HEK293 (cell line): Measurements from ENCODE around the gene MCM8.

ENCODE experiments used
- CTCF ChIA-PET: fragments of 350-600 bp; formaldehyde crosslinking; extraction: SDS; loops from one replicate; lab custom pipeline; 2021; ENCODE audit warnings: antibody characterized with exemption; lab: Yijun Ruan, JAX
- POLR2A ChIA-PET: fragments of 300-600 bp; formaldehyde crosslinking; extraction: SDS; loops from one replicate; lab custom pipeline; 2020; ENCODE audit warnings: antibody characterized with exemption, inconsistent platforms; lab: Yijun Ruan, JAX
- H3K27ac ChIP-seq: fragments of 200-500 bp; sonication (Bioruptor generic); 2 replicates; pipeline ENCODE4 v1.5.1; 2014; ENCODE audit warnings: low read depth, low read length, control low read depth, inconsistent platforms; ENCODE audit errors: extremely low read depth
- H3K36me3 ChIP-seq, 2 experiments: fragments of 200-500 bp in 1 of 2; sonication (Bioruptor generic) in 1 of 2; 1 replicate in 1 of 2; 2 replicates in 1 of 2; pipeline ENCODE4 v1.5.1; 2014 to 2017; ENCODE audit warnings: inconsistent platforms in 2 of 2, low read length in 2 of 2; ENCODE audit not compliant: control insufficient read depth in 2 of 2, insufficient read depth in 1 of 2
- H3K4me1 ChIP-seq: fragments of 200-500 bp; sonication (Bioruptor generic); 2 replicates; pipeline ENCODE4 v1.5.1; 2014; ENCODE audit warnings: mild to moderate bottlenecking, low read length, inconsistent platforms; ENCODE audit not compliant: control insufficient read depth, insufficient read depth
- H3K4me3 ChIP-seq: 2 replicates; pipeline ENCODE4 v1.5.1; 2011; ENCODE audit warnings: low read depth, mild to moderate bottlenecking, control low read depth, low read length, moderate library complexity
- H3K9me3 ChIP-seq: fragments of 200-500 bp; sonication (Bioruptor generic); 2 replicates; pipeline ENCODE4 v1.5.1; 2014; ENCODE audit warnings: low read depth, low read length, inconsistent platforms; ENCODE audit not compliant: control insufficient read depth, insufficient read depth
- EGR2 ChIP-seq: fragments of 450-650 bp; formaldehyde crosslinking; IDR thresholded peaks from 2 replicates; pipeline ENCODE4 v1.5.1; 2016; ENCODE audit warnings: low read depth, missing biosample characterization, missing genetic modification characterization
- ELK4 ChIP-seq: IDR thresholded peaks from 2 replicates; pipeline ENCODE4 v1.6.1; 2011; ENCODE audit warnings: mild to moderate bottlenecking, low read depth, low read length, borderline replicate concordance
- GLIS2 ChIP-seq: fragments of 450-650 bp; formaldehyde crosslinking; IDR thresholded peaks from 2 replicates; pipeline ENCODE4 v1.5.1; 2016; ENCODE audit warnings: missing biosample characterization, missing genetic modification characterization
- MEIS1 ChIP-seq: sonication (generic); formaldehyde crosslinking; IDR thresholded peaks from 2 replicates; pipeline ENCODE4 v1.8.1; 2022; ENCODE audit warnings: missing genetic modification reagents, mild to moderate bottlenecking, borderline replicate concordance
- TRIM28 ChIP-seq: IDR thresholded peaks from 2 replicates; pipeline ENCODE4 v1.6.1; 2011; ENCODE audit warnings: low read length, control low read depth, borderline replicate concordance
- YY1 ChIP-seq: fragments of 450-650 bp; formaldehyde crosslinking; IDR thresholded peaks from 2 replicates; pipeline ENCODE4 v1.5.1; 2018; ENCODE audit warnings: missing biosample characterization, missing genetic modification characterization
- ZBTB10 ChIP-seq: fragments of 450-650 bp; formaldehyde crosslinking; IDR thresholded peaks from 2 replicates; pipeline ENCODE4 v1.5.1; 2016; ENCODE audit warnings: missing biosample characterization, missing genetic modification characterization
- ZBTB11 ChIP-seq: fragments of 450-650 bp; formaldehyde crosslinking; conservative IDR thresholded peaks from 2 replicates; pipeline ENCODE4 v1.5.1; 2016; ENCODE audit warnings: low read depth, missing biosample characterization, missing genetic modification characterization
- ZNF138 ChIP-seq: fragments of 450-650 bp; formaldehyde crosslinking; IDR thresholded peaks from 2 replicates; pipeline ENCODE4 v1.5.1; 2016; ENCODE audit warnings: missing biosample characterization, missing genetic modification characterization, borderline replicate concordance
- ZNF169 ChIP-seq: fragments of 450-650 bp; formaldehyde crosslinking; IDR thresholded peaks from 2 replicates; pipeline ENCODE4 v1.5.1; 2016; ENCODE audit warnings: missing biosample characterization, missing genetic modification characterization
- ZNF23 ChIP-seq: fragments of 450-650 bp; formaldehyde crosslinking; IDR thresholded peaks from 2 replicates; pipeline ENCODE4 v1.5.1; 2016; ENCODE audit warnings: missing biosample characterization, missing genetic modification characterization, borderline replicate concordance
- ZNF248 ChIP-seq: fragments of 450-650 bp; formaldehyde crosslinking; IDR thresholded peaks from 2 replicates; pipeline ENCODE4 v1.5.1; 2017; ENCODE audit warnings: missing biosample characterization, missing genetic modification characterization
- ZNF391 ChIP-seq: fragments of 450-650 bp; formaldehyde crosslinking; IDR thresholded peaks from 2 replicates; pipeline ENCODE4 v1.5.1; 2016; ENCODE audit warnings: low read depth, missing biosample characterization, missing genetic modification characterization, borderline replicate concordance
- ZNF548 ChIP-seq: fragments of 450-650 bp; formaldehyde crosslinking; IDR thresholded peaks from 2 replicates; pipeline ENCODE4 v1.5.1; 2016; ENCODE audit warnings: missing biosample characterization, missing genetic modification characterization
- ZNF658 ChIP-seq: fragments of 450-650 bp; formaldehyde crosslinking; IDR thresholded peaks from 2 replicates; pipeline ENCODE4; 2016; ENCODE audit warnings: missing biosample characterization, missing genetic modification characterization
- ZNF664 ChIP-seq: fragments of 450-650 bp; formaldehyde crosslinking; IDR thresholded peaks from 2 replicates; pipeline ENCODE4 v1.5.1; 2016; ENCODE audit warnings: missing biosample characterization, missing genetic modification characterization
- ZNF792 ChIP-seq: fragments of 450-650 bp; formaldehyde crosslinking; IDR thresholded peaks from 2 replicates; pipeline ENCODE4 v1.5.1; 2016; ENCODE audit warnings: missing biosample characterization, missing genetic modification characterization
- TF ChIP-seq, protein P1 (sequence below): fragments of 450-650 bp; formaldehyde crosslinking; IDR thresholded peaks from 2 replicates; pipeline ENCODE4 v1.5.1; 2016; ENCODE audit warnings: missing biosample characterization, missing genetic modification characterization
- TF ChIP-seq, protein P2 (sequence below): fragments of 450-650 bp; formaldehyde crosslinking; IDR thresholded peaks from 2 replicates; pipeline ENCODE4 v1.5.1; 2017; ENCODE audit warnings: missing biosample characterization, missing genetic modification characterization
- TF ChIP-seq, protein P3 (sequence below): fragments of 450-650 bp; formaldehyde crosslinking; IDR thresholded peaks from 2 replicates; pipeline ENCODE4 v1.5.1; 2016; ENCODE audit warnings: missing biosample characterization, missing genetic modification characterization, low read depth

The MCM8 gene

GRCh38 chr20:6045566-6045965 lies 95.1 kb downstream of the MCM8 start:
- ChIA-PET POLR2A (no interaction called here), CTCF (no interaction called here)
- Histone ChIP-seq H3K4me3 (no peak overlapping the region), H3K4me1 (no peaks in the 10 kb centered on the region), H3K27ac (no peak overlapping the region), H3K36me3 (peaks cover 0 to 19% of the 10 kb centered on the region in 2 experiments; a peak in 1 of 3 replicates)
- TF ChIP-seq ZNF138 (tag by site-specific recombination) = no peak
- no peak for TF ChIP-seq MEIS1
- no peak for TF ChIP-seq ZNF664 (tag by site-specific recombination)
- no peak for TF ChIP-seq ZNF169 (tag by site-specific recombination)
- no peak for TF ChIP-seq ELK4
- TF ChIP-seq, protein P1, sequence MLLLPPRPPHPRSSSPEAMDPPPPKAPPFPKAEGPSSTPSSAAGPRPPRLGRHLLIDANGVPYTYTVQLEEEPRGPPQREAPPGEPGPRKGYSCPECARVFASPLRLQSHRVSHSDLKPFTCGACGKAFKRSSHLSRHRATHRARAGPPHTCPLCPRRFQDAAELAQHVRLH = no peak
- no peak for TF ChIP-seq YY1
- TF ChIP-seq EGR2 (tag by site-specific recombination) = no peak
- no peak for TF ChIP-seq GLIS2 (tag by site-specific recombination)
- no peak for TF ChIP-seq TRIM28
- TF ChIP-seq ZNF23 (tag by site-specific recombination) = no peak
- no peak for TF ChIP-seq ZNF548 (tag by site-specific recombination)
- no peak for TF ChIP-seq ZNF792 (tag by site-specific recombination)
- TF ChIP-seq, protein P2, sequence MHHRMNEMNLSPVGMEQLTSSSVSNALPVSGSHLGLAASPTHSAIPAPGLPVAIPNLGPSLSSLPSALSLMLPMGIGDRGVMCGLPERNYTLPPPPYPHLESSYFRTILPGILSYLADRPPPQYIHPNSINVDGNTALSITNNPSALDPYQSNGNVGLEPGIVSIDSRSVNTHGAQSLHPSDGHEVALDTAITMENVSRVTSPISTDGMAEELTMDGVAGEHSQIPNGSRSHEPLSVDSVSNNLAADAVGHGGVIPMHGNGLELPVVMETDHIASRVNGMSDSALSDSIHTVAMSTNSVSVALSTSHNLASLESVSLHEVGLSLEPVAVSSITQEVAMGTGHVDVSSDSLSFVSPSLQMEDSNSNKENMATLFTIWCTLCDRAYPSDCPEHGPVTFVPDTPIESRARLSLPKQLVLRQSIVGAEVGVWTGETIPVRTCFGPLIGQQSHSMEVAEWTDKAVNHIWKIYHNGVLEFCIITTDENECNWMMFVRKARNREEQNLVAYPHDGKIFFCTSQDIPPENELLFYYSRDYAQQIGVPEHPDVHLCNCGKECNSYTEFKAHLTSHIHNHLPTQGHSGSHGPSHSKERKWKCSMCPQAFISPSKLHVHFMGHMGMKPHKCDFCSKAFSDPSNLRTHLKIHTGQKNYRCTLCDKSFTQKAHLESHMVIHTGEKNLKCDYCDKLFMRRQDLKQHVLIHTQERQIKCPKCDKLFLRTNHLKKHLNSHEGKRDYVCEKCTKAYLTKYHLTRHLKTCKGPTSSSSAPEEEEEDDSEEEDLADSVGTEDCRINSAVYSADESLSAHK (tag by site-specific recombination) = no peak
- no peak for TF ChIP-seq ZBTB11
- TF ChIP-seq, all 188 proteins: peak for 0
- no peaks in the 10 kb centered on the region for H3K9me3 ChIP-seq

GRCh38 chr20:6046432-6046831 lies 96.0 kb downstream of the MCM8 start:
- Histone ChIP-seq H3K36me3 (peaks cover 0 to 10% of the 10 kb centered on the region in 2 experiments; a peak in 1 of 3 replicates), H3K4me1 (no peaks in the 10 kb centered on the region), H3K4me3 (no peak overlapping the region), H3K9me3 (no peaks in the 10 kb centered on the region), H3K27ac (no peak overlapping the region)
- no peak for TF ChIP-seq ZBTB10 (tag by site-specific recombination)
- TF ChIP-seq ZNF391 (tag by site-specific recombination) = no peak
- TF ChIP-seq, protein P3, sequence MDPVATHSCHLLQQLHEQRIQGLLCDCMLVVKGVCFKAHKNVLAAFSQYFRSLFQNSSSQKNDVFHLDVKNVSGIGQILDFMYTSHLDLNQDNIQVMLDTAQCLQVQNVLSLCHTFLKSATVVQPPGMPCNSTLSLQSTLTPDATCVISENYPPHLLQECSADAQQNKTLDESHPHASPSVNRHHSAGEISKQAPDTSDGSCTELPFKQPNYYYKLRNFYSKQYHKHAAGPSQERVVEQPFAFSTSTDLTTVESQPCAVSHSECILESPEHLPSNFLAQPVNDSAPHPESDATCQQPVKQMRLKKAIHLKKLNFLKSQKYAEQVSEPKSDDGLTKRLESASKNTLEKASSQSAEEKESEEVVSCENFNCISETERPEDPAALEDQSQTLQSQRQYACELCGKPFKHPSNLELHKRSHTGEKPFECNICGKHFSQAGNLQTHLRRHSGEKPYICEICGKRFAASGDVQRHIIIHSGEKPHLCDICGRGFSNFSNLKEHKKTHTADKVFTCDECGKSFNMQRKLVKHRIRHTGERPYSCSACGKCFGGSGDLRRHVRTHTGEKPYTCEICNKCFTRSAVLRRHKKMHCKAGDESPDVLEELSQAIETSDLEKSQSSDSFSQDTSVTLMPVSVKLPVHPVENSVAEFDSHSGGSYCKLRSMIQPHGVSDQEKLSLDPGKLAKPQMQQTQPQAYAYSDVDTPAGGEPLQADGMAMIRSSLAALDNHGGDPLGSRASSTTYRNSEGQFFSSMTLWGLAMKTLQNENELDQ (tag by site-specific recombination) = no peak
- no peak for TF ChIP-seq ZNF248 (tag by site-specific recombination)
- no peak for TF ChIP-seq ZNF658
- ChIA-PET POLR2A (interaction anchor here (0.6 kb wide), 1 partner anchor 186 kb away, joined by 3 read pairs; no protein-coding TSS in a partner anchor), CTCF (no interaction called here)
